HCT116 (cell line): Measurements from ENCODE around the gene MCF2L2. TPM values are rescaled to one million over a fixed set of nuclear protein-coding genes. Genes with fewer than 3 reads are reported as not detected.

ENCODE experiments used
- ATAC-seq: fragments of 200-7000 bp; cut with Tn5 transposase; 2 replicates; pipeline ENCODE4 v1.9.1; 2020; ENCODE audit warnings: mild to moderate bottlenecking, moderate library complexity
- BruUV-seq: library from RNA; stranded (reverse); fragments of 400-500 nt; replicated peaks from 2 replicates; lab custom pipeline; 2021; lab: Mats Ljungman, UMichigan
- CTCF ChIA-PET: fragments of 300-600 bp; sonication (Branson Sonifier 250); formaldehyde crosslinking; loops from one replicate; lab custom pipeline; 2021; ENCODE audit warnings: antibody characterized with exemption; lab: Charles Lee
- POLR2A ChIA-PET: fragments of 300-600, 350-600 bp; sonication (Branson Sonifier 250); formaldehyde crosslinking; loops from one replicate; lab custom pipeline; 2021; ENCODE audit warnings: antibody characterized with exemption; lab: Charles Lee
- RAD21 ChIA-PET, 2 experiments: fragments of 300-600 bp; sonication (Branson Sonifier 250); formaldehyde crosslinking; loops; one replicate each; lab custom pipeline; 2023; ENCODE audit warnings: low total read pairs in 2 of 2; ENCODE audit not compliant: uncharacterized antibody in 2 of 2, unreplicated experiment in 2 of 2, low non-redundant PET in 1 of 2; lab: Charles Lee
- DNase-seq: peaks from one replicate; pipeline ENCODE4 v3.0.0-alpha.2; 2010; ENCODE audit warnings: low read depth, low spot score
- H2AFZ ChIP-seq: fragments of 200-600 bp; shearing (Covaris generic), sonication (generic); 2 replicates; pipeline ENCODE4 v1.6.1; 2017; ENCODE audit warnings: low read depth, mixed run types, mixed read lengths, antibody characterized with exemption, low read length; ENCODE audit not compliant: poor library complexity, severe bottlenecking
- H3K27ac ChIP-seq: 2 replicates; pipeline ENCODE4 v1.5.1; 2012; ENCODE audit warnings: low read depth, low read length
- H3K27me3 ChIP-seq: fragments of 200-600 bp; sonication (generic); 2 replicates; pipeline ENCODE4 v1.6.1; 2016; ENCODE audit warnings: mixed run types, low read length, mixed read lengths; ENCODE audit not compliant: insufficient read depth
- H3K36me3 ChIP-seq, 2 experiments: fragments of 200-500 bp in 1 of 2; fragments of 200-600 bp in 1 of 2; sonication (Bioruptor generic) in 1 of 2; sonication (generic) in 1 of 2; 2 replicates each; pipeline versions ENCODE4 v1.5.1 to v1.6.1; 2014 to 2016; ENCODE audit warnings: low read length in 2 of 2, inconsistent platforms in 1 of 2, mixed read lengths in 1 of 2, mixed run types in 1 of 2; ENCODE audit not compliant: insufficient read depth in 2 of 2, control insufficient read depth in 1 of 2
- H3K4me1 ChIP-seq, 2 experiments: fragments of 200-600 bp in 1 of 2; sonication (generic) in 1 of 2; 2 replicates each; pipeline versions ENCODE4 v1.5.1 to v1.6.1; 2012 to 2017; ENCODE audit warnings: low read length in 2 of 2, inconsistent platforms in 1 of 2, mild to moderate bottlenecking in 1 of 2, mixed read lengths in 1 of 2, mixed run types in 1 of 2, moderate library complexity in 1 of 2; ENCODE audit not compliant: insufficient read depth in 2 of 2, control insufficient read depth in 1 of 2
- H3K4me2 ChIP-seq: fragments of 200-600 bp; sonication (generic); 2 replicates; pipeline ENCODE4 v1.6.1; 2017; ENCODE audit warnings: mixed run types, low read length, mixed read lengths
- H3K4me3 ChIP-seq, 2 experiments: fragments of 200-600 bp in 1 of 2; sonication (generic) in 1 of 2; replicated peaks in 1 of 2; 2 replicates each; pipeline ENCODE4 v1.5.1; 2011 to 2016; ENCODE audit warnings: low read length in 2 of 2, control low read depth in 1 of 2, low read depth in 1 of 2, mild to moderate bottlenecking in 1 of 2, mixed read lengths in 1 of 2, mixed run types in 1 of 2
- H3K79me2 ChIP-seq: fragments of 200-600 bp; sonication (generic); 2 replicates; pipeline ENCODE4 v1.6.1; 2017; ENCODE audit warnings: mild to moderate bottlenecking, mixed run types, low read length, moderate library complexity, mixed read lengths; ENCODE audit not compliant: insufficient read depth
- H3K9ac ChIP-seq: fragments of 200-600 bp; sonication (generic); 2 replicates; pipeline ENCODE4 v1.6.1; 2016; ENCODE audit warnings: low read length, mixed read lengths
- H3K9me2 ChIP-seq: fragments of 200-600 bp; sonication (generic), shearing (Covaris generic); 2 replicates; pipeline ENCODE4 v1.6.1; 2017; ENCODE audit warnings: mixed run types, mild to moderate bottlenecking, moderate library complexity; ENCODE audit not compliant: insufficient read depth
- H3K9me3 ChIP-seq, 2 experiments: fragments of 200-500 bp in 1 of 2; fragments of 200-600 bp in 1 of 2; sonication (Bioruptor generic) in 1 of 2; sonication (generic) in 1 of 2; 2 replicates each; pipeline ENCODE4 v1.6.1; 2014 to 2017; ENCODE audit warnings: low read length in 2 of 2, mixed read lengths in 2 of 2, inconsistent platforms in 1 of 2, low read depth in 1 of 2, mild to moderate bottlenecking in 1 of 2, mixed run types in 1 of 2, moderate library complexity in 1 of 2; ENCODE audit not compliant: control insufficient read depth in 1 of 2, insufficient read depth in 1 of 2
- H4K20me1 ChIP-seq: fragments of 200-600 bp; sonication (generic), shearing (Covaris generic); 2 replicates; pipeline ENCODE4 v1.6.1; 2017; ENCODE audit warnings: mixed run types, mild to moderate bottlenecking, moderate library complexity; ENCODE audit not compliant: insufficient read depth
- ATF3 ChIP-seq: IDR thresholded peaks from 2 replicates; pipeline ENCODE4 v1.6.1; 2012
- CBX3 ChIP-seq: IDR thresholded peaks from 2 replicates; pipeline ENCODE4 v1.6.1; 2012; ENCODE audit warnings: low read depth
- CEBPB ChIP-seq: IDR thresholded peaks from 2 replicates; pipeline ENCODE4 v1.6.1; 2012; ENCODE audit warnings: low read depth
- EGR1 ChIP-seq: IDR thresholded peaks from 2 replicates; pipeline ENCODE4 v1.6.1; 2012; ENCODE audit warnings: low read depth
- ELF1 ChIP-seq: IDR thresholded peaks from 2 replicates; pipeline ENCODE4 v1.6.1; 2012; ENCODE audit warnings: low read depth, borderline replicate concordance
- EZH2 ChIP-seq: fragments of 200-600 bp; sonication (generic); IDR thresholded peaks from 2 replicates; pipeline ENCODE4 v1.6.1; 2017; ENCODE audit warnings: antibody characterized with exemption, mixed run types
- EZH2phosphoT487 ChIP-seq: fragments of 200-600 bp; IDR thresholded peaks from 2 replicates; pipeline ENCODE4 v1.6.1; 2018; ENCODE audit warnings: antibody characterized with exemption, borderline replicate concordance
- JUND ChIP-seq: IDR thresholded peaks from 2 replicates; pipeline ENCODE4 v1.6.1; 2012
- MAX ChIP-seq: IDR thresholded peaks from 2 replicates; pipeline ENCODE4 v1.6.1; 2012
- POLR2A ChIP-seq: IDR thresholded peaks from 2 replicates; pipeline ENCODE4 v1.7.0; 2011; ENCODE audit warnings: borderline replicate concordance; ENCODE audit not compliant: insufficient read depth, insufficient read length; ENCODE audit errors: extremely low read depth
- POLR2AphosphoS5 ChIP-seq: IDR thresholded peaks from 2 replicates; pipeline ENCODE4 v1.6.1; 2011; ENCODE audit warnings: mild to moderate bottlenecking, low read depth, low read length, moderate library complexity
- RAD21 ChIP-seq: IDR thresholded peaks from 2 replicates; pipeline ENCODE4 v1.6.1; 2012; ENCODE audit warnings: low read depth, mild to moderate bottlenecking
- REST ChIP-seq: IDR thresholded peaks from 2 replicates; pipeline ENCODE4 v1.6.1; 2012; ENCODE audit warnings: low read depth
- SIN3A ChIP-seq: IDR thresholded peaks from 2 replicates; pipeline ENCODE4 v1.6.1; 2012; ENCODE audit warnings: low read depth
- SP1 ChIP-seq: IDR thresholded peaks from 2 replicates; pipeline ENCODE4 v1.6.1; 2012; ENCODE audit warnings: low read depth
- SRF ChIP-seq: IDR thresholded peaks from 2 replicates; pipeline ENCODE4 v1.6.1; 2012; ENCODE audit warnings: low read depth
- YY1 ChIP-seq: IDR thresholded peaks from 2 replicates; pipeline ENCODE4 v1.6.1; 2011; ENCODE audit warnings: low read length, low read depth, moderate library complexity, mild to moderate bottlenecking; ENCODE audit not compliant: insufficient replicate concordance; ENCODE audit errors: extremely low read depth
- ZBTB33 ChIP-seq: IDR thresholded peaks from 2 replicates; pipeline ENCODE4 v1.6.1; 2011; ENCODE audit warnings: mild to moderate bottlenecking, low read length, moderate library complexity; ENCODE audit not compliant: insufficient replicate concordance; ENCODE audit errors: extremely low read depth
- ZFX ChIP-seq: fragments of 450-650 bp; IDR thresholded peaks from 2 replicates; pipeline ENCODE4 v1.6.1; 2017
- ZNF274 ChIP-seq: fragments of 200-500 bp; sonication (Bioruptor generic); IDR thresholded peaks from 2 replicates; pipeline ENCODE4 v1.6.1; 2014; ENCODE audit warnings: mild to moderate bottlenecking, low read depth, low read length, inconsistent platforms
- intact Hi-C: fragments of 100-400 bp; cut with micrococcal nuclease; formaldehyde crosslinking; loops from 2 replicates; pipeline ENCODE4 v1.10.0; 2022
- total RNA-seq: library from RNA; stranded (reverse); gene quantifications from one replicate; pipeline ENCODE4 v1.2.1, GENCODE V29; 2021; ENCODE audit not compliant: unreplicated experiment

MCF2L2 gene
- total RNA-seq, 1 experiment from 2014 or later: 1.5 TPM

GRCh38 chr3:183468424-183468823 is 40.0 kb upstream of the MCF2L2 start (continued):
- TF ChIP-seq CEBPB: no peak
- TF ChIP-seq ELF1: no peak
- no peak for TF ChIP-seq YY1
- no peak for TF ChIP-seq ZFX
- TF ChIP-seq POLR2A: no peak
- TF ChIP-seq EGR1: no peak
- TF ChIP-seq MAX: no peak
- TF ChIP-seq, all 23 proteins: peak for 0

- CTCF ChIA-PET: interaction anchor here (0.8 to 1.3 kb wide), 2 partner anchors 13 to 300 kb away, joined by 3 read pairs; no protein-coding TSS in a partner anchor
- BruUV-seq: no TSS peak
- POLR2A ChIA-PET: no interaction called here
- no peak for ATAC-seq
- no peak overlapping the region for H3K4me2 ChIP-seq
- RAD21 ChIA-PET: no interaction called here
- no peaks in the 10 kb centered on the region for H3K9me2 ChIP-seq
- H2AFZ ChIP-seq: no peak overlapping the region
- intact Hi-C loops: loop anchor here (5.0 to 10.0 kb wide), 2 partner anchors 416 to 818 kb away; partner anchors contain the start of gene PARL
- no peak overlapping the region for H3K4me3 ChIP-seq
- H3K79me2 ChIP-seq: no peaks in the 10 kb centered on the region
- no peaks in the 10 kb centered on the region for H3K9me3 ChIP-seq
- H3K27ac ChIP-seq: no peak overlapping the region
- peaks cover 3 to 6% of the 10 kb centered on the region in 2 experiments; a peak in 3 of 4 replicates for H3K4me1 ChIP-seq
- H4K20me1 ChIP-seq: no peaks in the 10 kb centered on the region
- no peak for DNase-seq
- TF ChIP-seq EZH2phosphoT487 (no peak), REST (no peak), EZH2 (no peak), SRF (no peak), YY1 (no peak), ZBTB33 (no peak), SP1 (no peak), ELF1 (no peak), ZNF274 (no peak), MAX (no peak), SIN3A (no peak), POLR2A (no peak), ZFX (no peak), CBX3 (no peak), ATF3 (no peak), POLR2AphosphoS5 (no peak), CEBPB (no peak), RAD21 (no peak), JUND (no peak)
- H3K9ac ChIP-seq: no peak overlapping the region
- no peaks in the 10 kb centered on the region for H3K27me3 ChIP-seq
- H3K36me3 ChIP-seq: no peaks in the 10 kb centered on the region
Observed at GRCh38 chr3:183466575-183466974, 38.2 kb upstream of the MCF2L2 start.
